Endothelial cell of umbilical vein (primary cell): ENCODE results near the gene BCL11A. TPM values are rescaled to one million over a fixed set of nuclear protein-coding genes. Genes with fewer than 3 reads are reported as not detected.

Experiments
- BruUV-seq: library from RNA; stranded (reverse); fragments of 400-500 nt; replicated peaks from 2 replicates; lab custom pipeline; 2021; lab: Mats Ljungman, UMichigan
- CTCF ChIA-PET: fragments of 300-600, 350-600 bp; sonication (Branson Sonifier 250); formaldehyde crosslinking; loops from one replicate; lab custom pipeline; 2021; ENCODE audit warnings: antibody characterized with exemption, inconsistent platforms; lab: Charles Lee
- POLR2A ChIA-PET: fragments of 300-600, 350-600 bp; sonication (Branson Sonifier 250); formaldehyde crosslinking; loops from one replicate; lab custom pipeline; 2021; ENCODE audit warnings: antibody characterized with exemption, inconsistent platforms; lab: Charles Lee
- DNase-seq: peaks from one replicate; pipeline ENCODE4 v3.0.0-alpha.2; 2011; ENCODE audit warnings: low read depth, low spot score
- FAIRE-seq: peaks from 2 replicates; lab custom pipeline; 2011; peaks lifted over from hg19 to GRCh38; lab: Jason Lieb, UNC
- H2AFZ ChIP-seq: 2 replicates; pipeline ENCODE4 v1.6.0; 2012; ENCODE audit warnings: low read depth, low read length, control low read depth, inconsistent platforms
- H3K27ac ChIP-seq: 2 replicates; pipeline ENCODE4 v1.5.1; 2011; ENCODE audit warnings: low read depth, mild to moderate bottlenecking, control low read depth, low read length, moderate library complexity; ENCODE audit not compliant: insufficient read depth
- H3K27me3 ChIP-seq, 2 experiments: 2 replicates each; pipeline versions ENCODE4 v1.6.0 to v1.6.1; 2011; ENCODE audit warnings: low read length in 2 of 2, mixed read lengths in 1 of 2; ENCODE audit not compliant: control insufficient read depth in 2 of 2, insufficient read depth in 2 of 2
- H3K36me3 ChIP-seq, 2 experiments: 2 replicates in 1 of 2; 3 replicates in 1 of 2; pipeline ENCODE4 v1.5.1; 2011; ENCODE audit warnings: low read length in 2 of 2, mild to moderate bottlenecking in 1 of 2, moderate library complexity in 1 of 2; ENCODE audit not compliant: control insufficient read depth in 2 of 2, insufficient read depth in 2 of 2; ENCODE audit errors: extremely low read depth in 1 of 2
- H3K4me1 ChIP-seq: 3 replicates; pipeline ENCODE4 v1.5.1; 2011; ENCODE audit warnings: mild to moderate bottlenecking, low read length; ENCODE audit not compliant: control insufficient read depth, insufficient read depth; ENCODE audit errors: extremely low read depth
- H3K4me2 ChIP-seq: 2 replicates; pipeline ENCODE4 v1.6.1; 2011; ENCODE audit warnings: low read length, control low read depth, mixed read lengths; ENCODE audit not compliant: insufficient read depth
- H3K4me3 ChIP-seq, 3 experiments: fragments of 200-600 bp in 1 of 3; sonication (generic), shearing (Covaris generic) in 1 of 3; replicated peaks in 1 of 3; 2 replicates each; pipeline ENCODE4 v1.5.1; 2011 to 2016; ENCODE audit warnings: control low read depth in 3 of 3, low read length in 3 of 3, mild to moderate bottlenecking in 2 of 3, inconsistent platforms in 1 of 3, low read depth in 1 of 3, moderate library complexity in 1 of 3; ENCODE audit not compliant: insufficient read depth in 1 of 3
- H3K79me2 ChIP-seq: 2 replicates; pipeline ENCODE4 v1.6.0; 2012; ENCODE audit warnings: low read length, inconsistent platforms; ENCODE audit not compliant: control insufficient read depth, insufficient read depth
- H3K9ac ChIP-seq: replicated peaks from 2 replicates; pipeline ENCODE3; 2011; ENCODE audit warnings: low read length, control low read depth; ENCODE audit not compliant: insufficient read depth; ENCODE audit errors: extremely low read depth
- H3K9me1 ChIP-seq: replicated peaks from 3 replicates; pipeline ENCODE4 v1.6.0; 2011; ENCODE audit warnings: mild to moderate bottlenecking, low read length; ENCODE audit not compliant: control insufficient read depth, insufficient read depth; ENCODE audit errors: extremely low read depth
- H3K9me3 ChIP-seq: replicated peaks from 2 replicates; pipeline ENCODE4 v1.5.1; 2012; ENCODE audit warnings: low read length, inconsistent platforms; ENCODE audit not compliant: control insufficient read depth, insufficient read depth
- H4K20me1 ChIP-seq: replicated peaks from 2 replicates; pipeline ENCODE3; 2011; ENCODE audit warnings: mild to moderate bottlenecking, low read length; ENCODE audit not compliant: control insufficient read depth, insufficient read depth; ENCODE audit errors: extremely low read depth
- EZH2 ChIP-seq: IDR thresholded peaks from 2 replicates; pipeline ENCODE4 v1.6.1; 2012; ENCODE audit warnings: borderline replicate concordance, low read depth, mild to moderate bottlenecking, moderate library complexity, low read length, inconsistent platforms; ENCODE audit not compliant: severe bottlenecking
- FOS ChIP-seq: IDR thresholded peaks from 2 replicates; pipeline ENCODE4 v1.6.1; 2011; ENCODE audit warnings: mild to moderate bottlenecking, low read length, moderate library complexity, borderline replicate concordance; ENCODE audit not compliant: insufficient read depth
- GATA2 ChIP-seq: IDR thresholded peaks from 2 replicates; pipeline ENCODE4 v1.7.0; 2011; ENCODE audit warnings: low read depth, mild to moderate bottlenecking, moderate library complexity, mixed read lengths, low read length; ENCODE audit not compliant: insufficient read length, insufficient read depth
- MYC ChIP-seq: IDR thresholded peaks from one replicate; pipeline ENCODE4 v1.6.1; 2011; ENCODE audit warnings: mild to moderate bottlenecking, low read depth, low read length
- POLR2A ChIP-seq: IDR thresholded peaks from 2 replicates; pipeline ENCODE4 v1.6.1; 2012; ENCODE audit warnings: low read depth, mild to moderate bottlenecking, control low read depth, low read length
- POLR2AphosphoS5 ChIP-seq: IDR thresholded peaks from 2 replicates; pipeline ENCODE4 v1.6.1; 2012; ENCODE audit warnings: low read depth, mild to moderate bottlenecking, control low read depth, low read length, moderate library complexity; ENCODE audit not compliant: insufficient read depth
- dilution Hi-C: fragments of 300-500 bp; cut with MboI; formaldehyde crosslinking; loops from one replicate; pipeline ENCODE4 v1.15.0; 2019; ENCODE audit warnings: low sequenced_read_pairs; ENCODE audit not compliant: extremely low pct_ligation_motif_present
- intact Hi-C: fragments of 100-400 bp; cut with micrococcal nuclease; formaldehyde crosslinking; loops from one replicate; pipeline ENCODE4 v1.10.0; 2022
- polyA plus RNA-seq, 4 experiments: library from polyadenylated mRNA; depleted of rRNA in 3 of 4; stranded (reverse) in 3 of 4; unstranded in 1 of 4; fragments of >200 nt; gene quantifications; 2 replicates each; pipeline versions ENCODE4 v1.2.1 to v1.2.3, GENCODE V29; 2011 to 2012; ENCODE audit warnings: missing spikeins in 1 of 4
- total RNA-seq: library from RNA; stranded (reverse); gene quantifications from 2 replicates; pipeline ENCODE4 v1.2.3, GENCODE V29; 2021
- TF ChIP-seq, protein P1 (sequence below): IDR thresholded peaks from 2 replicates; pipeline ENCODE4 v1.6.1; 2011; ENCODE audit not compliant: insufficient read depth, insufficient read length
- TF ChIP-seq, protein P2 (sequence below), 2 donors: IDR thresholded peaks; 1 replicate in 1 of 2; 2 replicates in 1 of 2; pipeline ENCODE4 v1.5.1; 2011; ENCODE audit warnings: low read length in 2 of 2, mild to moderate bottlenecking in 2 of 2, moderate library complexity in 2 of 2, control low read depth in 1 of 2, inconsistent platforms in 1 of 2, low read depth in 1 of 2; ENCODE audit not compliant: insufficient read depth in 1 of 2; ENCODE audit errors: extremely low read depth in 1 of 2

Gene BCL11A
- total and polyA plus RNA-seq, 2 donors (not counting 3 experiments of a cell fraction or from before 2014, with no cell fraction given) = 0.12 to 0.88 TPM

DNA sequence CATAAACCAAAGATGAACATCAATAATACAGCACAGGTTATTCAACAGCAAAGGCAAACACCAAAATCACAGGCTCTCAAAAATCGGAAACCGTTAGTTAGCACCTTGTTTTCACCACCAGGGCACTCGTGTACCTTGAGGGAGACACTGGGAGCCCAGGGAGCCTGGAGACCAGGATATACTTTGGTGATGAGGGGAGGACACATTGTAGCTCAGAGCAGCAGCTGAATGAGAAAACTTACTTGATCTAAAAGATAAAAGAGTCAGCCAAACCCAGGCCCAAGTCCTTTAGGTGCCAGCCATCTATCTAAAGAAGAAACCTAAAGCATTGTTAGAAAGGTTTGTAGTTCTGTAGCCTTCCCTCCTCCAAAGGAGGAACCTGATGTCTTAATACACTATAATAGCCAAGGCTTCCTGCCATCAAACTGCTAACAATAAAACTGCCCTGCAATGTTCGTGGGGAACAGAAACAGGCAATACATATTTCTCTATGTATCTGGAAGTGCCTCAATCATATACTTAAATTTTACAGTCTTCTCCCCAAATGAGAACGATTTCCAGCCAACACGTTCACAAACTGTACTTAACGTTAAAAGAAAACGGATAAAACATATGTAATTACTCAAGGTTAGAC lies 19.3 kb downstream of the BCL11A start:
- peaks cover 0 to 4% of the 10 kb centered on the region in 2 experiments for H3K27me3 ChIP-seq
- no peaks in the 10 kb centered on the region for H3K79me2 ChIP-seq
- ChIA-PET POLR2A (no interaction called here), CTCF (no interaction called here)
- H3K4me3 ChIP-seq = no peak overlapping the region
- no peaks in the 10 kb centered on the region for H3K36me3 ChIP-seq
- H3K9me1 ChIP-seq = no peaks in the 10 kb centered on the region
- TF ChIP-seq, protein P1, sequence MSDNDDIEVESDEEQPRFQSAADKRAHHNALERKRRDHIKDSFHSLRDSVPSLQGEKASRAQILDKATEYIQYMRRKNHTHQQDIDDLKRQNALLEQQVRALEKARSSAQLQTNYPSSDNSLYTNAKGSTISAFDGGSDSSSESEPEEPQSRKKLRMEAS = no peak
- TF ChIP-seq POLR2A (no peak), FOS (no peak), POLR2AphosphoS5 (no peak), GATA2 (no peak), MYC (no peak), EZH2 (no peak)
- TF ChIP-seq, protein P2, sequence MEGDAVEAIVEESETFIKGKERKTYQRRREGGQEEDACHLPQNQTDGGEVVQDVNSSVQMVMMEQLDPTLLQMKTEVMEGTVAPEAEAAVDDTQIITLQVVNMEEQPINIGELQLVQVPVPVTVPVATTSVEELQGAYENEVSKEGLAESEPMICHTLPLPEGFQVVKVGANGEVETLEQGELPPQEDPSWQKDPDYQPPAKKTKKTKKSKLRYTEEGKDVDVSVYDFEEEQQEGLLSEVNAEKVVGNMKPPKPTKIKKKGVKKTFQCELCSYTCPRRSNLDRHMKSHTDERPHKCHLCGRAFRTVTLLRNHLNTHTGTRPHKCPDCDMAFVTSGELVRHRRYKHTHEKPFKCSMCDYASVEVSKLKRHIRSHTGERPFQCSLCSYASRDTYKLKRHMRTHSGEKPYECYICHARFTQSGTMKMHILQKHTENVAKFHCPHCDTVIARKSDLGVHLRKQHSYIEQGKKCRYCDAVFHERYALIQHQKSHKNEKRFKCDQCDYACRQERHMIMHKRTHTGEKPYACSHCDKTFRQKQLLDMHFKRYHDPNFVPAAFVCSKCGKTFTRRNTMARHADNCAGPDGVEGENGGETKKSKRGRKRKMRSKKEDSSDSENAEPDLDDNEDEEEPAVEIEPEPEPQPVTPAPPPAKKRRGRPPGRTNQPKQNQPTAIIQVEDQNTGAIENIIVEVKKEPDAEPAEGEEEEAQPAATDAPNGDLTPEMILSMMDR (IDR thresholded peaks at IDR 0.05; ENCODE audit: extremely low read depth in 1 of 2, insufficient read depth in 1 of 2, low read depth in 1 of 2, low read length in 2 of 2) = no peak
- H3K27ac ChIP-seq = no peak overlapping the region
- no TSS peak for BruUV-seq
- H3K4me1 ChIP-seq = no peaks in the 10 kb centered on the region
- no peak overlapping the region for H3K9ac ChIP-seq
- H4K20me1 ChIP-seq = no peaks in the 10 kb centered on the region
- DNase-seq = no peak
- no peak overlapping the region for H2AFZ ChIP-seq
- intact Hi-C loops (no loop called here), dilution Hi-C loops (no loop called here)
- H3K4me2 ChIP-seq = no peak overlapping the region
- no peak for FAIRE-seq
- no peaks in the 10 kb centered on the region for H3K9me3 ChIP-seq
